Lower lobe of right lung (tissue), 2 donors: ENCODE data around the gene PIK3C3. TPM values are rescaled to one million over a fixed set of nuclear protein-coding genes. Genes with fewer than 3 reads are reported as not detected.

Source experiments
- ATAC-seq, 2 donors: fragments of 200-7000 bp; cut with Tn5 transposase; one replicate each; pipeline ENCODE4 v1.9.1; 2020 to 2022; ENCODE audit warnings: mild to moderate bottlenecking in 2 of 2, moderate library complexity in 2 of 2
- DNase-seq: peaks from one replicate; pipeline ENCODE4 v3.0.0-alpha.2; 2020
- H3K27ac ChIP-seq: fragments of 200-600 bp; one replicate; pipeline ENCODE4 v1.8.0; 2022
- H3K27me3 ChIP-seq: fragments of 200-600 bp; one replicate; pipeline ENCODE4 v1.8.0; 2022; ENCODE audit warnings: low read depth
- H3K36me3 ChIP-seq: fragments of 200-600 bp; one replicate; pipeline ENCODE4 v1.8.0; 2022; ENCODE audit warnings: mild to moderate bottlenecking
- H3K4me1 ChIP-seq: fragments of 200-600 bp; one replicate; pipeline ENCODE4 v1.8.0; 2022
- H3K4me3 ChIP-seq: fragments of 200-600 bp; one replicate; pipeline ENCODE4 v1.8.0; 2022; ENCODE audit warnings: mild to moderate bottlenecking
- H3K9me3 ChIP-seq: fragments of 200-600 bp; one replicate; pipeline ENCODE4 v1.8.0; 2022
- intact Hi-C: fragments of 100-400 bp; cut with DNase I; formaldehyde crosslinking; loops from one replicate; pipeline ENCODE4 v1.11.0; 2022
- total RNA-seq: library from RNA; stranded (reverse); fragmentation: NEBNext Ultra II Directional; extraction: Animal tissue kit (Norgen Biotek cat#: 25700); gene quantifications from one replicate; pipeline ENCODE4 v1.2.1, GENCODE V29; 2021
- TF ChIP-seq, protein P1 (sequence below): fragments of 200-600 bp; IDR thresholded peaks from one replicate; pipeline ENCODE4 v1.8.0; 2022; ENCODE audit warnings: antibody characterized with exemption, mild to moderate bottlenecking
- donor health status: DM: no; HTN: yes; CAD: no; lungs with severe emphysema.

The PIK3C3 gene
- total RNA-seq, 1 donor from 2014 or later: 51.2 TPM

DNA sequence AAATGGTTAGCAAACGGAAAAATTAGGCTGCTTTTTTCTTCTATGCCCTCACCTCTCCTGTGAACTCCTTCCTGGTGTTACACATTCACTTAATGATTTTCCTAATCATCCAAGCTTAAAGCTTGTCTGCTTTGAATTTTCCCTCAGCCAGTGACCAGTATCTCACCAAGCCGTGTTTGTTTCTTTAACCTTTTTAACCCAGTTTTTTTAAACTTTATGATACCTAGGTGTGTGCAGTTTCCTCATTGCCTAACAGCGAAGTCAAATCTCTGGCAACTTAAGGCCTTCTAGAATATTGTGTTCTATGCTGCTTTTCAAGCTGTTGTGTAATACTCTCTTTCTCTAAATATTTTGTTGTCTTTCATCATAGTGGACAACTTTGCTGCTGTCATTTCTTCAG is 113.0 kb downstream of the PIK3C3 start:
- H3K9me3 ChIP-seq: no peaks in the 10 kb centered on the region
- H3K36me3 ChIP-seq: peaks cover 63% of the 10 kb centered on the region
- intact Hi-C loops: no loop called here
- H3K27ac ChIP-seq: no peak overlapping the region
- no peaks in the 10 kb centered on the region for H3K27me3 ChIP-seq
- TF ChIP-seq, protein P1, sequence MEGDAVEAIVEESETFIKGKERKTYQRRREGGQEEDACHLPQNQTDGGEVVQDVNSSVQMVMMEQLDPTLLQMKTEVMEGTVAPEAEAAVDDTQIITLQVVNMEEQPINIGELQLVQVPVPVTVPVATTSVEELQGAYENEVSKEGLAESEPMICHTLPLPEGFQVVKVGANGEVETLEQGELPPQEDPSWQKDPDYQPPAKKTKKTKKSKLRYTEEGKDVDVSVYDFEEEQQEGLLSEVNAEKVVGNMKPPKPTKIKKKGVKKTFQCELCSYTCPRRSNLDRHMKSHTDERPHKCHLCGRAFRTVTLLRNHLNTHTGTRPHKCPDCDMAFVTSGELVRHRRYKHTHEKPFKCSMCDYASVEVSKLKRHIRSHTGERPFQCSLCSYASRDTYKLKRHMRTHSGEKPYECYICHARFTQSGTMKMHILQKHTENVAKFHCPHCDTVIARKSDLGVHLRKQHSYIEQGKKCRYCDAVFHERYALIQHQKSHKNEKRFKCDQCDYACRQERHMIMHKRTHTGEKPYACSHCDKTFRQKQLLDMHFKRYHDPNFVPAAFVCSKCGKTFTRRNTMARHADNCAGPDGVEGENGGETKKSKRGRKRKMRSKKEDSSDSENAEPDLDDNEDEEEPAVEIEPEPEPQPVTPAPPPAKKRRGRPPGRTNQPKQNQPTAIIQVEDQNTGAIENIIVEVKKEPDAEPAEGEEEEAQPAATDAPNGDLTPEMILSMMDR: no peak
- no peak overlapping the region for H3K4me3 ChIP-seq
- H3K4me1 ChIP-seq: no peaks in the 10 kb centered on the region
- no peak for ATAC-seq
- no peak for DNase-seq

DNA sequence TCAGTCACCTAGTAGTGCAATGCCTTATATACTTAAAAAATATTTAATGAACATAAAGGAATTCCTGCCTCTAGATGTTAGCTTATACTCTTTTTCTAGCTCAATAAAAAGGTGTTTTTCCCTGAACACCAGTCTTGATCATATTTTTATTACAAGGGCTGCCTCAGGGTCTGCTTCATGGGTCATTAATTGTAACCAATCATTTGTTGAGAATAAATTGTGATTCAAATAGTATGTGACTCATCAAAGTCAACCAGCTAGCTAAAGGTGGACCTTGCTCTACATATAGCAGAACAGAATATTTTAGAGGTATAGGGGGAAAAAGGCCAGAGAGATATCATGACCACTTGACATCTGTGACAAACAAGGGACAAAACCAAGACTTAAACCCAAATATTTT is 114.0 kb downstream of the PIK3C3 start:
- Histone ChIP-seq H3K27me3 (no peaks in the 10 kb centered on the region), H3K36me3 (peaks cover 72% of the 10 kb centered on the region), H3K9me3 (no peaks in the 10 kb centered on the region), H3K4me1 (no peaks in the 10 kb centered on the region), H3K27ac (no peak overlapping the region), H3K4me3 (no peak overlapping the region)
- TF ChIP-seq, protein P1: no peak
- intact Hi-C loops: no loop called here
- DNase-seq: no peak
- ATAC-seq: no peak

DNA sequence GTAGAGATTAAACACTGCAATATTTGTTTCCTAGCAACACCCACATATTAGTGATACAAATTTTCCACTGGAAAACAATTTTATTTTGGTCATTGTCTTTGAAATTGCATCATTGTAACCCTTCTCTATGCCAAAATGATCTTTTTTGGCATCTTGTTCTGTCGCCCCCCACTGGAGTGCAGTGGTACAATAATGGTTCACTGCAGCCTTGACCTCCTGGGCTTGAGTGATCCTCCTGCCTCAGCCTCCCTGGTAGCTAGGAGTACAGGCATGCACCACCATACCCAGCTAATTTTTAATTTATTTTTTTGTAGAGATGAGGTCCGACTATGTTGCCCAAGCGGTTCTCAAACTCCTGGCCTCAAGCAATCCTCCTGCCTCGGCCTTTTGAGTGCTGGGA is 117.4 kb downstream of the PIK3C3 start:
- H3K4me3 ChIP-seq: no peak overlapping the region
- TF ChIP-seq, protein P1: no peak
- no peaks in the 10 kb centered on the region for H3K4me1 ChIP-seq
- no peak overlapping the region for H3K27ac ChIP-seq
- peaks cover 61% of the 10 kb centered on the region for H3K36me3 ChIP-seq
- DNase-seq (no peak), ATAC-seq (no peak)
- intact Hi-C loops: no loop called here
- H3K27me3 ChIP-seq: no peaks in the 10 kb centered on the region
- no peaks in the 10 kb centered on the region for H3K9me3 ChIP-seq

DNA sequence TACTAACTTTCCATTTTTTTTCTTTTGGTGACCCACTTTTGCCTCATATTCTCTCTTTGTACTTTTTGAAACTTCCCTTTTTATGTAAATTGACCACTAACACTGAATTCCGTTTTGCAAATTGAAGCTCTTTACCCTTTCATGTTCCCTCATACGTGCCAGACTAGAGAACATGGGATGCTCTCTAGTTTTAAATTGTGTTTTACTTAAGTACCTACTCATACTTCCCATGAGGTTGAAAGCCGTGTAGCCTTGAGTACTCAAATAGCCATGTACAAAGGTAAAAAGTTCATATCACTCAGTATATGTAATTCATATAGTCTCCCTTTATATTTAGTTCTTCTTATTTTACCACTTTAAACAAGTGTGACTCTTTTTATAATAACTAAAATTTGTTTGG is 119.7 kb downstream of the PIK3C3 start:
- Histone ChIP-seq H3K36me3 (peaks cover 57% of the 10 kb centered on the region), H3K27ac (no peak overlapping the region), H3K9me3 (no peaks in the 10 kb centered on the region), H3K4me1 (no peaks in the 10 kb centered on the region), H3K4me3 (no peak overlapping the region), H3K27me3 (no peaks in the 10 kb centered on the region)
- TF ChIP-seq, protein P1: no peak
- intact Hi-C loops: no loop called here
- DNase-seq: no peak
- ATAC-seq: no peak

DNA sequence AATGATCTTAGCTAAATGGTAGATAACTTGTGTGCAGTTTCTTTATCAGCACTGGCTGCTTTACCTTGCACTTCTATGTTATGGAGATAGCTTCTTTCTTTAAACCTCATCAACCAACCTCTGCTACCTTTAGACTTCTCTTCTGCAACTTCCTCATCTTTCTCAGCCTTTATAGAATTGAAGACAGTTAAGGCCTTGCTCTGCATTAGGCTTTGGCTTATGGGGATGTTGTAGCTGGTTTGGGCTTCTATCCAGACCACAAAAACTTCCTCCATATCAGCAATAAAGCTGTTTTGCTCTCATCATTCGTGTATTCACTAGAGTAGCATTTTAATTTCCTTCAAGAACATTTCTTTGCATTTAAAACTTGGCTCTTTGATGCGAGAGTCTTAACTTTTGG is 123.7 kb downstream of the PIK3C3 start:
- H3K27me3 ChIP-seq: no peaks in the 10 kb centered on the region
- H3K9me3 ChIP-seq: no peaks in the 10 kb centered on the region
- TF ChIP-seq, protein P1: no peak
- ATAC-seq (no peak), DNase-seq (no peak)
- no peak overlapping the region for H3K27ac ChIP-seq
- H3K4me3 ChIP-seq: no peak overlapping the region
- H3K36me3 ChIP-seq: peaks cover 65% of the 10 kb centered on the region
- no peaks in the 10 kb centered on the region for H3K4me1 ChIP-seq
- intact Hi-C loops: no loop called here

DNA sequence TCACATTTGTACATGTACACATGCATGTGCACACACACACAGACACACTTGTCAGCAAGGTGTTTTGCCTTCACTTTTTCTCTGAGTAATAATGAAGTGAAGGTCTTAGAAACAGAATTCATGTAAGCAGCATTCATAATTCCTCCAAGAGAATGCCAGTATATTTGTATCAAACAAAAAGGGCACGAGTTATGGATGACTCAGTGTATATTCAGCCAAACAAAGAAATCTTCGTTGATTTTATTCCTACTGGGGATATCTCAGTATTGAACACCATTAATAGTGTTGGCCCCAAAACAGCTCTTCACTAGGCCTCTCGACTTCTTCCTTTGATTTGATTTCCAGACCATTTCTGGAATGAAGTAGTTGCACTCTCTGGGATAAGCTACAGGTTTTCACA is 125.3 kb downstream of the PIK3C3 start:
- ATAC-seq (no peak), DNase-seq (no peak)
- TF ChIP-seq, protein P1: no peak
- intact Hi-C loops: no loop called here
- no peak overlapping the region for H3K27ac ChIP-seq
- H3K4me3 ChIP-seq: no peak overlapping the region
- no peaks in the 10 kb centered on the region for H3K9me3 ChIP-seq
- peaks cover 60% of the 10 kb centered on the region for H3K36me3 ChIP-seq
- no peaks in the 10 kb centered on the region for H3K4me1 ChIP-seq
- H3K27me3 ChIP-seq: no peaks in the 10 kb centered on the region
